Left lobe of liver (tissue), 2 donors: ENCODE data around the gene SYNDIG1. TPM values are rescaled to one million over a fixed set of nuclear protein-coding genes. Genes with fewer than 3 reads are reported as not detected.

Experiments
- ATAC-seq: fragments of 200-7000 bp; cut with Tn5 transposase; one replicate; pipeline ENCODE4 v1.9.1; 2020; ENCODE audit warnings: mild to moderate bottlenecking, moderate library complexity
- DNase-seq: peaks from one replicate; pipeline ENCODE4 v3.0.0-alpha.2; 2020; ENCODE audit warnings: low spot score
- total RNA-seq: library from RNA; stranded (reverse); gene quantifications from one replicate; pipeline ENCODE4 v1.2.1, GENCODE V29; 2021
- donor health status: DM: no; HTN: no; CAD: no; lungs with moderate emphysema.
- donor health status: DM: no; HTN: yes; CAD: no.

Gene SYNDIG1
- not detected for total RNA-seq

- DNase-seq: no peak
- ATAC-seq: no peak
Observed at GRCh38 chr20:24469116-24469893, at the start of gene SYNDIG1. Gene SYNDIG1, plus strand, starts transcription at chr20:24469629. Its CDS starts 73,469 bp downstream, at chr20:24543098.

GRCh38 chr20:24419786-24420185, 49.6 kb upstream of the SYNDIG1 start:
- ATAC-seq (no peak), DNase-seq (no peak)

GRCh38 chr20:24420567-24420966, 48.9 kb upstream of the SYNDIG1 start:
- DNase-seq (no peak), ATAC-seq (no peak)

GRCh38 chr20:24421071-24421470, 48.4 kb upstream of the SYNDIG1 start:
- DNase-seq: no peak
- no peak for ATAC-seq

GRCh38 chr20:24422091-24422760, 47.2 kb upstream of the SYNDIG1 start:
- ATAC-seq (no peak), DNase-seq (no peak)

GRCh38 chr20:24423390-24424313, 45.8 kb upstream of the SYNDIG1 start:
- DNase-seq (no peak), ATAC-seq (no peak)

GRCh38 chr20:24425523-24426135, 43.8 kb upstream of the SYNDIG1 start:
- no peak for DNase-seq
- ATAC-seq: no peak

GRCh38 chr20:24431279-24432045, 38.0 kb upstream of the SYNDIG1 start:
- ATAC-seq: no peak
- no peak for DNase-seq

GRCh38 chr20:24432046-24432442, 37.4 kb upstream of the SYNDIG1 start:
- no peak for ATAC-seq
- DNase-seq: no peak

GRCh38 chr20:24436160-24436559, 33.3 kb upstream of the SYNDIG1 start:
- DNase-seq: no peak
- ATAC-seq: no peak

- no peak for DNase-seq
- ATAC-seq: no peak
Observed at GRCh38 chr20:24437196-24438082, 32.0 kb upstream of the SYNDIG1 start.

GRCh38 chr20:24438331-24438730, 31.1 kb upstream of the SYNDIG1 start:
- DNase-seq: no peak
- ATAC-seq: no peak

GRCh38 chr20:24439737-24440387, 29.6 kb upstream of the SYNDIG1 start:
- DNase-seq: no peak
- no peak for ATAC-seq

- DNase-seq (no peak), ATAC-seq (no peak)
Observed at GRCh38 chr20:24441661-24442060, 27.8 kb upstream of the SYNDIG1 start.

- ATAC-seq: no peak
- DNase-seq: no peak
Observed at GRCh38 chr20:24442909-24443308, 26.5 kb upstream of the SYNDIG1 start.

- DNase-seq (no peak), ATAC-seq (no peak)
Observed at GRCh38 chr20:24443436-24443835, 26.0 kb upstream of the SYNDIG1 start.

- ATAC-seq (no peak), DNase-seq (no peak)
Observed at GRCh38 chr20:24444526-24445190, 24.8 kb upstream of the SYNDIG1 start.

GRCh38 chr20:24445510-24446170, 23.8 kb upstream of the SYNDIG1 start:
- no peak for ATAC-seq
- no peak for DNase-seq
